Lung (tissue), 12 donors: ENCODE measurements around the gene GET4. TPM values are rescaled to one million over a fixed set of nuclear protein-coding genes. Genes with fewer than 3 reads are reported as not detected.

Experiments
- ATAC-seq: fragments of 200-7000 bp; cut with Tn5 transposase; one replicate; pipeline ENCODE4 v1.9.1; 2020; ENCODE audit warnings: moderate number of reproducible peaks; ENCODE audit not compliant: insufficient read depth, low FRiP score
- DNase-seq, 3 donors: peaks; one replicate each; pipeline ENCODE4 v3.0.0-alpha.2; 2013 to 2017
- H3K27ac ChIP-seq, 2 donors: one replicate each; pipeline ENCODE4 v1.5.1; 2013; ENCODE audit warnings: mild to moderate bottlenecking in 2 of 2, moderate library complexity in 2 of 2, control low read depth in 1 of 2, inconsistent platforms in 1 of 2, low read depth in 1 of 2, low read length in 1 of 2
- H3K27me3 ChIP-seq, 3 donors: one replicate each; pipeline ENCODE4 v1.5.1; 2013; ENCODE audit warnings: low read length in 2 of 3; ENCODE audit not compliant: control insufficient read depth in 3 of 3, insufficient read depth in 3 of 3
- H3K36me3 ChIP-seq, 4 donors: one replicate each; pipeline ENCODE4 v1.5.1; 2013; ENCODE audit warnings: low read length in 4 of 4, mild to moderate bottlenecking in 1 of 4, moderate library complexity in 1 of 4; ENCODE audit not compliant: control insufficient read depth in 4 of 4, insufficient read depth in 4 of 4
- H3K4me1 ChIP-seq, 5 donors: one replicate each; pipeline ENCODE4 v1.5.1; 2013; ENCODE audit warnings: low read length in 5 of 5, mild to moderate bottlenecking in 2 of 5, moderate library complexity in 1 of 5; ENCODE audit not compliant: control insufficient read depth in 5 of 5, insufficient read depth in 5 of 5
- H3K4me3 ChIP-seq: one replicate; pipeline ENCODE4 v1.5.1; 2013; ENCODE audit warnings: mild to moderate bottlenecking, control low read depth, moderate library complexity
- H3K9ac ChIP-seq, 2 donors: one replicate each; pipeline ENCODE4 v1.5.1; 2013; ENCODE audit warnings: low read length in 2 of 2, control low read depth in 1 of 2; ENCODE audit not compliant: insufficient read depth in 1 of 2
- H3K9me3 ChIP-seq, 4 donors: one replicate each; pipeline ENCODE4 v1.5.1; 2013; ENCODE audit warnings: low read length in 3 of 4, mild to moderate bottlenecking in 1 of 4, moderate library complexity in 1 of 4; ENCODE audit not compliant: control insufficient read depth in 4 of 4, insufficient read depth in 3 of 4
- WGBS, 2 donors: extraction: QIAGEN DNeasy Blood & Tissue Kit; methylation state at CpG; one replicate each; pipeline ENCODE4 v1.1.7; 2013; 5-methylcytosine and 5-hydroxymethylcytosine counted together
- polyA plus RNA-seq, 2 donors: library from polyadenylated mRNA; stranded (reverse); fragments of 200-250 nt; gene quantifications; one replicate each; pipeline ENCODE4 v1.2.1, GENCODE V29; 2013
- total RNA-seq, 2 donors: library from RNA; depleted of rRNA in 1 of 2; stranded (reverse); fragments of >200 nt in 1 of 2; gene quantifications; one replicate each; pipeline ENCODE4 v1.2.1, GENCODE V29; 2014 to 2021
- TF ChIP-seq, protein P1 (sequence below): IDR thresholded peaks from 2 replicates; pipeline ENCODE4 v1.5.1; 2012; ENCODE audit warnings: mild to moderate bottlenecking; ENCODE audit errors: control extremely low read depth, extremely low read depth
- donor health status: control.
- donor health status: control.
- donor health status: Bipolar disorder and iron deficiency.
- donor health status: healthy.
- donor health status: DM: yes; HTN: yes; CAD: no.

Gene GET4
- total and polyA plus RNA-seq, 4 donors: 34.1 to 41.8 (median 40.0) TPM

DNA sequence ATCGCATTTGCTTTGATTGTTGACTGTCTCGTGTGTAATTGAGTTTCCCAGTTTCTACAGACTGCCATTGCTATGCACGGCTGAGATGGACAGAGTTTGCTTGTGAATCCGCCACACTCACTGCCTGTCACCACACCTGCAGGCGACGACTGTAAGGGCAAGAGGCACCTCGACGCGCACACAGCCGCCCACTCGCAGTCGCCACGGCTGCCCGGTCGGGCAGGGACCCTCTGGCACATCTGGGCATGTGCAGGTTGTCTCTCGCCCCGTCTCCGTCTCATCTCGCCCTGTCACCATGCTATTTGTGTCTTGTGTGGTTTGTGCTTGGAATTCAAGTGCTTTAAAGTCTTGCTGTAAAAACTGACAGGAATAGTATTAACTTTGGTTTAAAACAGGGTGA lies 26.6 kb upstream of the GET4 start:
- H3K9ac ChIP-seq: no peak overlapping the region
- H3K9me3 ChIP-seq: no peaks in the 10 kb centered on the region
- TF ChIP-seq, protein P1, sequence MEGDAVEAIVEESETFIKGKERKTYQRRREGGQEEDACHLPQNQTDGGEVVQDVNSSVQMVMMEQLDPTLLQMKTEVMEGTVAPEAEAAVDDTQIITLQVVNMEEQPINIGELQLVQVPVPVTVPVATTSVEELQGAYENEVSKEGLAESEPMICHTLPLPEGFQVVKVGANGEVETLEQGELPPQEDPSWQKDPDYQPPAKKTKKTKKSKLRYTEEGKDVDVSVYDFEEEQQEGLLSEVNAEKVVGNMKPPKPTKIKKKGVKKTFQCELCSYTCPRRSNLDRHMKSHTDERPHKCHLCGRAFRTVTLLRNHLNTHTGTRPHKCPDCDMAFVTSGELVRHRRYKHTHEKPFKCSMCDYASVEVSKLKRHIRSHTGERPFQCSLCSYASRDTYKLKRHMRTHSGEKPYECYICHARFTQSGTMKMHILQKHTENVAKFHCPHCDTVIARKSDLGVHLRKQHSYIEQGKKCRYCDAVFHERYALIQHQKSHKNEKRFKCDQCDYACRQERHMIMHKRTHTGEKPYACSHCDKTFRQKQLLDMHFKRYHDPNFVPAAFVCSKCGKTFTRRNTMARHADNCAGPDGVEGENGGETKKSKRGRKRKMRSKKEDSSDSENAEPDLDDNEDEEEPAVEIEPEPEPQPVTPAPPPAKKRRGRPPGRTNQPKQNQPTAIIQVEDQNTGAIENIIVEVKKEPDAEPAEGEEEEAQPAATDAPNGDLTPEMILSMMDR: no peak
- H3K36me3 ChIP-seq: peaks cover 24 to 40% (median 33%) of the 10 kb centered on the region in 4 donors
- ATAC-seq: no peak
- no peaks in the 10 kb centered on the region for H3K27me3 ChIP-seq
- no peak overlapping the region for H3K4me3 ChIP-seq
- no peaks in the 10 kb centered on the region for H3K4me1 ChIP-seq
- DNase-seq: no peak
- no peak overlapping the region for H3K27ac ChIP-seq
- 94 to 96% methylated on average over 19 of the region's 19 CpGs for WGBS, 2 donors

GRCh38 chr7:851204-851603 lies 25.1 kb upstream of the GET4 start:
- peaks cover 28 to 39% (median 31%) of the 10 kb centered on the region in 4 donors for H3K36me3 ChIP-seq
- ATAC-seq: no peak
- H3K27ac ChIP-seq: no peak overlapping the region
- no peaks in the 10 kb centered on the region for H3K9me3 ChIP-seq
- H3K4me1 ChIP-seq: no peaks in the 10 kb centered on the region
- TF ChIP-seq, protein P1: no peak
- WGBS, 2 donors: 91 to 92% methylated on average over 14 of the region's 14 CpGs
- H3K4me3 ChIP-seq: no peak overlapping the region
- DNase-seq: no peak
- no peaks in the 10 kb centered on the region for H3K27me3 ChIP-seq
- H3K9ac ChIP-seq: no peak overlapping the region

GRCh38 chr7:853366-854117 lies 22.8 kb upstream of the GET4 start:
- 91% methylated on average over 33 of the region's 33 CpGs for WGBS, 2 donors
- Histone ChIP-seq H3K9ac (no peak overlapping the region), H3K4me3 (no peak overlapping the region), H3K27me3 (no peaks in the 10 kb centered on the region), H3K27ac (no peak overlapping the region), H3K9me3 (no peaks in the 10 kb centered on the region), H3K4me1 (no peaks in the 10 kb centered on the region), H3K36me3 (peaks cover 33 to 56% (median 37%) of the 10 kb centered on the region in 4 donors)
- DNase-seq: no peak
- TF ChIP-seq, protein P1: no peak
- no peak for ATAC-seq
